ENCODE results near the gene ZRANB1.

Gene ZRANB1

GRCh38 chr10:124995605-124996004 is 53.7 kb downstream of the ZRANB1 start:
- DNase-seq = no peak

GRCh38 chr10:124996127-124996853 is 54.4 kb downstream of the ZRANB1 start:
- DNase-seq = no peak

GRCh38 chr10:124996854-124997215 is 54.9 kb downstream of the ZRANB1 start:
- DNase-seq = no peak

GRCh38 chr10:124997306-124997705 is 55.4 kb downstream of the ZRANB1 start:
- DNase-seq = no peak

GRCh38 chr10:124997771-124998623 is 56.1 kb downstream of the ZRANB1 start:
- no peak for DNase-seq

- DNase-seq = no peak
Measured at GRCh38 chr10:124998624-124999291, 56.8 kb downstream of the ZRANB1 start.

- no peak for DNase-seq
Measured at GRCh38 chr10:124999433-125000365, 57.8 kb downstream of the ZRANB1 start.

GRCh38 chr10:125000366-125001312 is 58.7 kb downstream of the ZRANB1 start:
- no peak for DNase-seq

GRCh38 chr10:125001313-125002046 is 59.6 kb downstream of the ZRANB1 start:
- DNase-seq = no peak

GRCh38 chr10:125002047-125002422 is 60.1 kb downstream of the ZRANB1 start:
- no peak for DNase-seq

- DNase-seq = no peak
Measured at GRCh38 chr10:125002423-125003145, 60.7 kb downstream of the ZRANB1 start.

GRCh38 chr10:125003146-125003900 is 61.4 kb downstream of the ZRANB1 start:
- no peak for DNase-seq

GRCh38 chr10:125003901-125004467 is 62.1 kb downstream of the ZRANB1 start:
- no peak for DNase-seq

GRCh38 chr10:125004571-125005311 is 62.8 kb downstream of the ZRANB1 start:
- no peak for DNase-seq

- DNase-seq = no peak
Measured at GRCh38 chr10:125005312-125006187, 63.6 kb downstream of the ZRANB1 start.

GRCh38 chr10:125006188-125006680 is 64.3 kb downstream of the ZRANB1 start:
- DNase-seq = no peak

GRCh38 chr10:125006921-125007426 is 65.1 kb downstream of the ZRANB1 start:
- no peak for DNase-seq
